GM10266 (cell line): ENCODE data around the gene KIF26B.

ENCODE experiments used
- DNase-seq: peaks from one replicate; pipeline ENCODE4 v3.0.0; 2012; ENCODE audit errors: extremely low spot score
- CTCF ChIP-seq: IDR thresholded peaks from 2 replicates; pipeline ENCODE4 v1.5.1; 2012; ENCODE audit warnings: mild to moderate bottlenecking, low read depth; ENCODE audit not compliant: control insufficient read depth, insufficient read depth; ENCODE audit errors: missing control alignments

Gene KIF26B

GRCh38 chr1:245133995-245134715 lies 20.6 kb upstream of the KIF26B start:
- DNase-seq: no peak

GRCh38 chr1:245142171-245142798 lies 12.5 kb upstream of the KIF26B start:
- DNase-seq: no peak
- no peak for TF ChIP-seq CTCF

More at GRCh38 chr1:245133995-245134715, 20.6 kb upstream of the KIF26B start:
- no peak for TF ChIP-seq CTCF

- DNase-seq: no peak
- no peak for TF ChIP-seq CTCF
These were observed 11.8 kb upstream of the KIF26B start for GRCh38 chr1:245142976-245143375.

- no peak for TF ChIP-seq CTCF
- no peak for DNase-seq
These were observed 10.9 kb upstream of the KIF26B start for GRCh38 chr1:245143849-245144248.

- TF ChIP-seq CTCF: no peak
- no peak for DNase-seq
These were observed 6.7 kb upstream of the KIF26B start for GRCh38 chr1:245148069-245148468.

- no peak for DNase-seq
- no peak for TF ChIP-seq CTCF
These were observed 5.9 kb upstream of the KIF26B start for GRCh38 chr1:245148861-245149260.

GRCh38 chr1:245153081-245153551 lies 1.7 kb upstream of the KIF26B start:
- DNase-seq: peak; percentile 84
- peak; percentile 67 for TF ChIP-seq CTCF
